GM21825 (cell line): Measurements from ENCODE around the gene LANCL2.
A peak's percentile ranks its signal among the peaks of the same experiment; 100 is the strongest.

Source experiments
- ATAC-seq: cut with Tn5 transposase; IDR thresholded peaks from one replicate; pipeline ENCODE4 v1.9.1; 2021; ENCODE audit warnings: mild to moderate bottlenecking, moderate library complexity; ENCODE audit not compliant: unreplicated experiment

Gene LANCL2

GRCh38 chr7:55361560-55361959 is 3.6 kb upstream of the LANCL2 start:
- no peak for ATAC-seq

- ATAC-seq: no peak
Observed at GRCh38 chr7:55362927-55363326, 2.2 kb upstream of the LANCL2 start.

DNA sequence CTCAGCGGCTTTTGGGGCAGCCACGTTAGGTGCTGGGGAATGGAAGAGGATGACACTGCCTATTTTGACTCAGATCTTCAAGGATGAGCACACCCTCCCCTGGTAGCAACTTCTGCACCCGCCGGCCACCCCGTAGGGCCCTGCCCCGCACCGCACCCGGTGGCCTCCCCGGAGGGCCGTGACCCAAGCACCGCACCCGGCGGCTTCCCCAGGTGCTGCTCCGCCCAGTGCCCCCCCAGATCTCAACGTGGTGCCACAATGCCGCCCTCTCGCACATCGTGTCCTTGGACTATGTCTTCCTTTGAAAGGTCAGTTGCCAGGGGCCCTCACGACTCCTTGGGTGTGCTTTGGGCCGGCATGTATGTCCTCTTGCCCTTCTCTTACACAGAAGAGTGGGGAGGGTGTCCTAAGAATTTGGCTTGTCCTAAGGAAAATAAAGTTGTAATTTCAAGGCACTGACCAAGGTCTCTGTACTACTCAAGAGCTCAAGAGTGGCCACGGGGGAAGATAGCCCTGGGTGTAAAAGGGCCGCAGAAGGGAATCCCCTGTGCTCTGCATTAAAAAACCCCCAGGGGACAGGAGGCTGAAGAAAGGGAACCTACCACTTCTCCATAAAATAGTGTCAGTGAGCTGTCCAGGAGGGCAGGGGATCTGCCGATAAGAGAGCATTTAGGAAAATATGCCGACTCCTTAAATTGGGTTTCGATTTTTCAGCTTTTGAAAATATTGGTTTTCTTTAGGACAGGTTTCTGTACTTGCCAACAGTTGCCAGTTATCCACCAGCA is 1.6 kb upstream of the LANCL2 start:
- ATAC-seq: no peak

- peak; percentile 78 for ATAC-seq
Observed at GRCh38 chr7:55365675-55366460, 731 bp downstream of the LANCL2 start.

DNA sequence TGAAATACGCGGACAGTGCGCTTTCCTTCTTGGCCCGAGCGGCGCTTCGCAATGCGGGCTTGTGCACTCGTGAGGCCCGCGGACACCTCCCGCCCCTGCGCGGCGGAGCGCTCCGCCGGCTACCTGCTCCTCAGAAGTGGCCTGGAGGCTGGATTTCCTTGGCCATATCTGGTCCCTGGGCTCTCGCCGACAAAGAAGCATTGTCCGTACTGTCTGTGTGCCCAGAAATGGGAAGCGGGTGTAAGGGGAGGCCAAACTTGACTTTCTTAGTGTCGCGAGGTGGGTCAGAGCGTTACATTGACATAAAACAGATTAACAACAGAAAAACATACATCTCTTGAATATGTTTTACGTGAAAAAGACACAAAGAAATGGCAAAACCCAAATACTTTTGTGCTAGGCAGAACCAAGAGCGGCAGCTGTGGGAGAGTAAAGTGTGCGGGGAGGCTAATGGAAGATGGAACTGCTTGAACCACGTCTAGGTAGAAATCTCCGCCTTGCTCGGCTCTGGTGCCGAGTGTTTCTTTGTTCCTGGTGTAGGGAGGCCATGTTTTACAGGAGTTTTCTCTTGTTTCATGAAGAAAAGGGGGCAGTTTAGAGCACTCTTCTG is 1.4 kb downstream of the LANCL2 start:
- peak; percentile 17 for ATAC-seq

DNA sequence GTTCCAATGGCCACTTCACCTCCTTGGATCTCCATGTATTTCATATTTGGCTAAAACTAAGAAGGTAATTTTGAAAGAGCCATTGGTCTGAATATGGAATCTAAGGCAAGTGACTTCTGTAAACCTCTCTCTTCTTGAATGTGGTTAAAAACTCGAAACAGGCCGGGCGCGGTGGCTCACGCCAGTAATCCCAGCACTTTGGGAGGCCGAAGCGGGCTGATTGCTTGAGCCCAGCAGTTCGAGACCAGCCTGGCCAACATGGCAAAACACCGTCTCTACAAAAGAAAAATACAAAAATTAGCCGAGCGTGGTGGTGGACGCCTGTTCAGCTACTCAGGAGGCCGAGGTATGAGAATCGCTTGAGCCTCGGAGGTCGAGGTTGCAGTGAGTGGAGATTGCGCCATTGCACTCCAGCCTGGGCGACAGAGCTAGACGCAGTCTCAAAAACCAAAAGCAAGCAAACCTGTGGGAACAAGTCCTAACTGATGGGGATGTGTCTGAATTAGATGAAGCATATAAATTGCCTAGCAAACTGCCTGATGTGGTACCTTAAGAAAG is 2.2 kb downstream of the LANCL2 start:
- ATAC-seq: no peak

GRCh38 chr7:55369427-55370400 is 4.6 kb downstream of the LANCL2 start:
- ATAC-seq: no peak

- ATAC-seq: no peak
Observed at GRCh38 chr7:55374213-55374612, 9.1 kb downstream of the LANCL2 start.

DNA sequence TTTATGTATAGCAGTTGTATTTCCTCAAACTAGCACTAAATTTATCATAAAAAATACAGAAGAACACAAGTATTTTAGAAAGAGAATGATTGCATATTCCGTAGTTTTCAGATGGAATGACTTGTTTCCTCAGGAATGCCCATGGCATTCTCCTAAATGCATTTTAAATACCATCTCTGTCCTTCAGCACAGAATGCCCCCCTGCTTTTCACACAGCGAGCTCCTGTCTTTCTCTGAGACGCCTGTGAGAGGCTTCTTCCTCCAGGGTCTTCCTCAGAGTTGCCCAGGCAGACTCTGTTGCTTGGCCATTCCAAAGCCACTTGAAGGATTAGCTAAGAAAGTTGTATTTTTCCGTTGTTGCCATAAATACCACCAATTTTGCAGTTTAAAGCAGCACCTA is 10.1 kb downstream of the LANCL2 start:
- ATAC-seq: no peak

DNA sequence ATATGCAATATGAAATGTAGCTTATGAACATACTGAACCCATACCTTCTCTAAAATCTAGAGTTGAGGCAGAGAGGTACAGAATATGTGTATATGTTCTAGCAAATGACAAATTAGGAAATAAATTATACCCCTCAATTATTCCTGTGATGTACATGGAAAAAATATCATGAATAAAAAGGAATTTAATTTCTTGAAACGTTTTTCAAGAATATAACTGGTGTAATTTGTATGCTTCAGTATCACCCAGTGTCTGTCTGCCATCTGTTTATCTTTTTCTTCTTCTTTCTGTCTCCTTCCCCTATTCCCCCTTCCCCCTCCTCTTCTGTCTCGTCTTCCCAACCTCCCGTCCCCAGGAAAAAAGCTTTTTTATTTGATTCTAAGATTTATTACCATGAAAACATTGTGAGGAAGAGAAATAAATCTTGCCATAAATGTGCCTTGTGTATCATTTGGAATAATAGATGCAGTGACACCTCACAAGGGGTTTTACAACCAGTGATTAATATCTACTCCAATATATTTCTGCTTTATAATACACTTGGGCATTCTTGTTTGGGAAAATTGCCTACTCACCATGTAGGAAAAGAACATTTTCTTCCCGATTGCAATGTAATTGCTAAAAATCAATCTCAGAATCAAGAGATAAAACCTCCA is 12.2 kb downstream of the LANCL2 start:
- ATAC-seq: no peak

DNA sequence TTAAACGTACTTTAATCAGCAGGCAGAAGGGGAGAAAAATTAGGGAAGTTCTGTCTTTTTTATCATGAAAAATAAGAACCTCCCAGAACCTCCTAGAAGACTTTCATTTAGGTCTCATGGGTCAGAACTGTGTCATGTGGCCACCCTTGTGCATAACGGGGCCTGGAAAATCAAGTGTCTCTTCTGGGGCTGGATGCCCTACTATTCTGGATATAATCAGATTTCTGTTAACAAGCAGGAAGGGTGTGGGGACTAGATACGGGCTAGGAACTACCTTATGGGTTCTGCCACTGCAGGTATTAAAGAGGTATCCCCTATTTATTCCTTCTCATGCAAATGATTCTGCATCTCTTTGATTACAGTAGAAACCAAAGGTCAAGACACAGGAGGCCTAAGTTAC is 14.1 kb downstream of the LANCL2 start:
- ATAC-seq: no peak

GRCh38 chr7:55381189-55381588 is 16.1 kb downstream of the LANCL2 start:
- no peak for ATAC-seq

DNA sequence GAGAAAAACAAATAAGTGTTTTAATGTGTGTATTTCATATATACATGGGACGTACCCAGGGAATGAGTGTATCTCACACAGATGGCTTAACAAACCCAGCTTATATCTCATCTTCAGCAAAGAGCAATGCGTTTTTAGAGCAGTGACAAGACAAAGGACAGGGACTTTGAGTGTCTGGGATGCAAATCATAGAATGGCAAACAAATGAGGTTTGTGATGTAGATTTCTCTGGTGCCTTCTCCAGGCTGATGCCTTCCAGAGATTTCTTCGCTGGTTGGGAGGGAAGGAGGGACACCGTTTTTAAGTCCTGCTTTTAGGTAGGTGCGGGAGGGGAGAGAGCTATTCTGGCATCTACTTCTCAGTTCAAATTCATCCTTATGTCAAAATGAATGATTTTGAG is 16.6 kb downstream of the LANCL2 start:
- no peak for ATAC-seq

- ATAC-seq: no peak
Observed at GRCh38 chr7:55382251-55382650, 17.1 kb downstream of the LANCL2 start.

DNA sequence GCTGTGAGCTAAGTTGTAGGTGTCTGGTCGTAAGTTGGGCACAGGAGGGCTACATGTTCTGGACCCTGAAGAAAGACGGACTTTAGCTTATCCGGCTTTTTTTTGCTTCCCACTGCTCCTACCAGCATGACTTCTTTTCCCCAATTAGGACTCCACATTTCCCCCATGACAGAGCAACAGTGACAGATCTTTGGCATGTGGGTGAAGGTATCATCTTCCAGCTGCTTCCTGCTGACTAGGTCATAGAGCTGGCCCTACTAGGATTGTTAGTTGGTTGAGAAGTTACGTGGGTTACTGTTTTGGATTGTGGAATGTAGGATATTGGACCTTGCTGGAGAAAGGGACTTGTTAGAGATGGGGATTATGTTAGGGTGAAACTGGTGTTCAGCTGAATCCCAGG is 21.4 kb downstream of the LANCL2 start:
- ATAC-seq: no peak

GRCh38 chr7:55387062-55387965 is 22.2 kb downstream of the LANCL2 start:
- no peak for ATAC-seq

DNA sequence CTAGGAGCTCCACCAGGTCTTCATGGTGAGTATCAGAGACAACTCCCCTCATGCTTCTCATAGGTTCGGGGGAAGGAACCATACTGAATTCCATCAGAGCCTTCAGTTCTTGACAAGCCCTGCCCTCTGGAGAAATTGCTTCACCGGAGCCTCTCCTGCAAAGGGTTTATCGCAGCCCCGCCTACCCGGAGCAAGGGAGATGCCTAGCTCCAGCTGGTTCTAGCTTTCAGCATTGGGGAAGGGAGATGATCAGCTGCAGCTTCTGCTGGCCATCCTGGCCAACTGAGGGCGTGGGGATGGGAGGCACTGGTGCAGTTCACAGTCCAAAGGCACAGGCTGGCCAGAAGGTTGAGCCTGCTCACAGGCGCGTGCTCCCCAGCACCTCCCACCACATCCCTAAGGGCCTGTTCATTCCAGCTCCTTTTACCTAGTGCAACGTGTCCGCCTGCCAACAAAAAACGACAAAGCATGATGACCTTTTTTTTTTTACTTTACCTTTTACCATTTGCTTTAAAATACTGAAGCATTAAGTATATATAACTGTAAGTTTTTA is 31.2 kb downstream of the LANCL2 start:
- no peak for ATAC-seq

- no peak for ATAC-seq
Observed at GRCh38 chr7:55397617-55398016, 32.5 kb downstream of the LANCL2 start.

DNA sequence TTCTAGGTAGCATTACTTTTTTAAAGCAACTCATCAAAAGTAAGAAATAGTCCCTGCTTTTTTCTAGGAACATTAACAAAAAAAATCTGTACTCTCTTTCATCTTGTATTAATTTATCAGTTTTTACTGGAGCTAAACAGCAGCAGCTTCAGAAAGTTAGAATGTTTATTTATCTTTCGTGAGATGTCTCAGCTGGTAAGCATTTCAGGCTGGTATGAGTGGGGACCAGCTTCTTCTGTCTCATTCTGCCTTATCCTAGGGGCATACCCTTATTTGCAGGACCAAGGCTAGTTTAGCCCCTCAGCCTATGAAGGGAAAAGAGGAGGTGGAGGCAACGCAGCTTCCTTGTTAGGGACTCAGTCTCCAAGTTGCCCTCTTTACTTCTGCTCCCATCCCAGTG is 35.1 kb downstream of the LANCL2 start:
- ATAC-seq: no peak
